DMS53 treated with DMSO at 0.1 percent for 48 hours (cell line): ENCODE data around the gene CCDC82.

Experiments
- DNase-seq: peaks from one replicate; lab custom pipeline; 2025; ENCODE audit not compliant: unreplicated experiment; lab: John Stamatoyannopoulos, UW

Gene CCDC82

DNA sequence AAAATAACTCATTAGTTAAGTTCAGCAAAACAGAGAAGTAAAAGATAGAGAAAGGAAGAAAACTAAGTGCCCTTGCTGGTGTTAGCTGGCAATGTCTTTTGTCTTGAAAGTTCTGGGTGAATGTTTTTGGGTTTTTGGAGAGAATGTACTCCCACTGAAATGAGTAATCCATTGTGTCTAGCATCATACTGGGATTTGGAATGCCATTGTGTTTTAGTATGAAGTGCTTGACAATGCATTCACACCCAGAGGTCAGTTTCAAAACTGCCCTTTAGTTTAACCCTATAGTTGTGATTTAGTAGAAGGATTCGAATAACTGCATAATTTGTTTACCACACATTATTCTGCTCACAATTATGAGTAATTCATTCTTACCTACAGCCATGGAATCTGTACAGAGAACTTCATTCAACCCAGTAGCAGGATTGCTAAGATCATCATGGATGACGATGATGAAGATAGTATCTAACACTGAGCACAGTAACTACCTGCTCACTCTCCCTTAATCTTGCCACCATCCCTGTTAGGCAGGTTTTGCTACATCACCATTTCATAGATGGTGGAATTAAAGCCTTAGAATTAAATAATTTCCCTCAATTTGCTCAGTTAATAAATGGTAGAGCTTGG, 80.6 kb downstream of the CCDC82 start:
- no peak for DNase-seq

DNA sequence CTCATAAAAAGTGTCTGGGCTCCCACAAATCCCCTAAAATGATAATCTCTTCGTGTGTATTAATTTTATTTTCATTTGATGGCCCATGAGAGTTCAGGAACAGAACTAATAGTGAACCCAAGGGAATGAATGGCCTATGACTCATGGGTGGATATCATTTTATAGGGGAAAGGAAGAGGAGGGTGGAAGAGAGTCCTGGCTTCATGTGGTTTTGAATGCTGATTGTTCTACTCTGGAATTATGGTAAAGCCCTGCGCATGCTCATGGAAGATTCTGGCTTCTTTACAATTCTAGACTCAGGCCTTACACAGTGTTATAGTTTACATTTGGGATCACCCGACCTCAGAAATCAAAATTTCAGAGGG, 82.0 kb downstream of the CCDC82 start:
- DNase-seq = no peak

DNA sequence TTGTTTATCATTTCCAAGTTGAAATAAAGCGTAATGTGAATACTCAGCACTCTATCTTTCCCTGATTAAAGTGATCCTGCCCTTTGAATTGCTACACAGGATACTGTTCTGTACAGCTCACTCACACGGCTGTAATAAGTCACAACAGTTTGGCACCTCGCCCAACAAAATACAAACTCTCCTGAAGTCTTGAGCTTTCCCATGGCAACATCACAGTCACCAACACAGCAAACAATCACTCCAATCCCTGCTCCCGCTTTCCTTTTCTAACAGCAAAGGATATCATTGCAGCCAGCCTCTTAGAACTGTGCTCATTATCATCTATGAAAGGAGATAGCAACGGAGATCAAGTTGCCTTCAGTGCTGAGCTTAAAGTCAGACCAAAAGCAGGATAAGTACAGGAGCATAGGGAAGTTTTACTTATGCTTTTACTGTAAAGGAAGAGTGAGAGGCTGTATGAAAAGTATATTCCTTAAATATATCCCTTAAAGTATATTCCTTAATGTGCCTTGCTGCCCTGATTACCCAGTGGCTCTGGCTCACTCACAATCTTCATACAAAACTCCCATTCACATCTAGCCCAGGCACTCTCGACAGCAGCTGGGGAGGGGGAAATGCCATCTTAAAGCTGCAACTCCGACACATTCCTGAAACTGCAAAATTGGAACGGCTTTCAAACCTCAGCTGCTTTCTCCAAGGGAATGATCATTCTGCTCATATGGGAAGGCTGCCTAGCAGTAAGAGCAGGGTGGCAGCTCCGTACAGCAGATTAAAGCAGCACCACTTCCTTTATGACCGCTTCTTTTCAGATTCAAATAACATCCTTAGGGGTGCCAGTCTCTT, 82.6 kb downstream of the CCDC82 start:
- DNase-seq = peak; percentile 70

DNA sequence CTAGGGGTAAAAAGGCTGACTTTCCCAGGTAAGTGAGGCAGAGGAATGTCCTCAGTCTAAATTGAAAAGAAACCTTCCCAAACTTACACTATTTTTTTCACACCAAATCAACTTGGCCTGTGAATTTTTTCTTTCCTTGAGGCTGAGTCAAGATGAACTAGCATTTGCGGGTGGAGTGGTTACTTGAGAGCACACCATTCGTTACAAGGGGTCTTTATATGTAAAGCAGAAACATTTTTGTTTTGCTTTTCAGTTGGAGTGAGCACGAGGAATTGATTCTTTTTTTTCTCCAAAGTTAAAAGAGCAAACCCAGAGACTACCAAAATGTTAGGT, 83.1 kb downstream of the CCDC82 start:
- DNase-seq = no peak

DNA sequence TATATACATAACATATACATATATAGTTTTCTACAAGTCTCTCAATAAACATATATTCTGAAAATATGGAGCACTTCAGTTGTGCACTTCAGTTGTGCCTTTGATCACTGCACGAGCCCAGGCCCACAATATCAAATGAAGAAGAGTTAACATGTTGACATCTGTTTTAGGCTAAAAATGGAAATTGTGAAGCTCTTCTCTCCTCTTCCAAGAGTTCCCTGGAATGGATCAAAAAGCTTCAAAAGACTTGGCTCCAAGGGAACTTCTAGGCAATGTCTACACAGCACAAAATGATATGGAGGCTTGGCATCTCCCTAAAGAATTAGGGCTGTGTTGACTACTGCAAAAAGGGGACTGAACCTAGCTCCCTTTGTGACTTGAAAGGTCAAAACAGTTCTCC, 83.6 kb downstream of the CCDC82 start:
- no peak for DNase-seq

DNA sequence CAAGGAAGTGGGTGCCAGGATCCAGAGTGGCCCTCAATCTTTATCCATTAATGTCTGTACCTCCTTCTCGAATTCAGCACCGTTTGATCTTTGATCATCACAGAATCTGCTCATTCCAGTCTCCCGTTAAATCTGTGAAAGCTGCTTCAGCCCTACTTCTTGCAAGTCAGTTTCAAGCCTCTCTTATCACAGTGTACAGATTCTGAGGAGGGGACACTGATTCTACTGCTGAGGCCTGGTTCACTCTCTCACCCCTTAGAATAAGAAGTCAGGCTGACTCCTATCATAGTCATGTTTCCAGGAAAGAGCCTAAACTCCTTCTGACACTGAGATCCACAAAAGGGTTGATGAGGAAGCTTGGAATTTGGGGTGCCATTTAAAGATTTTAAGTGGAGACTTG, 85.7 kb downstream of the CCDC82 start:
- no peak for DNase-seq

DNA sequence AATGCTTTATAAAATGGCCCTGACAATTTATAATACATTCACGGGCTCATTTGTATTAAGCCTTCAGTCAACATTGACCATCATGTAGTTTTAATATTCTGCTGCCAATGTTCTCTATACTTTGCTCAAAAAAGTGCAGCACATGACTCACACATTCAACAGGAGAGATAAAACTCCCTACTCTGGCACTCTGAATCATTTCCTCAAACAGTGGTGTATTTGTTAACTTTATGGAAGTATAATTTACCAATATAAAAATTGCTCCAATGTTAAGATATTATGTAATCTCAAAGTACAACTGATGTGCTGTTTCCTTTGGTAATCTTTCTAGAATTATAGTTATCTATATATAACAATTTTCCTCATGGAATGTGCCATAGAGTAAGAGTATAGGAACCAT, 86.6 kb downstream of the CCDC82 start:
- peak; percentile 29 for DNase-seq
